Measurements from ENCODE around the gene CDKN3. TPM values are rescaled to one million over a fixed set of nuclear protein-coding genes. Genes with fewer than 3 reads are reported as not detected.

The CDKN3 gene
- 10 to 100 TPM; 15.8 to 45.0 (median 28.1) TPM for polyA plus RNA-seq (ENCODE audit: insufficient read depth in 1 of 5, insufficient read length in 5 of 5, low replicate concordance in 1 of 5)
- long read RNA-seq, donor 1, transcript CDKN3-202 (8 exons, 893 nt), result major isoform, 11 of 11 reads
- long read RNA-seq, donor 1, partial matches to known transcripts, result 0 of 11 reads
- long read RNA-seq, donor 1, other reads (novel, unspliced or antisense), result 0 of 11 reads
- long read RNA-seq, donor 2, transcript CDKN3-202 (8 exons, 893 nt), result major isoform, 14 of 14 reads
- long read RNA-seq, donor 2, partial matches to known transcripts, result 0 of 14 reads
- long read RNA-seq, donor 2, other reads (novel, unspliced or antisense), result 0 of 14 reads
- long read RNA-seq, donor 3, transcript CDKN3-202 (8 exons, 893 nt), result major isoform, 8 of 8 reads
- long read RNA-seq, donor 3, partial matches to known transcripts, result 0 of 8 reads
- long read RNA-seq, donor 3, other reads (novel, unspliced or antisense), result 0 of 8 reads
- long read RNA-seq, donor 4, transcript CDKN3-202 (8 exons, 893 nt), result major isoform, 5 of 161 reads
- long read RNA-seq, donor 4, partial matches to known transcripts, result 26 of 161 reads
- long read RNA-seq, donor 4, other reads (novel, unspliced or antisense), result 130 of 161 reads
- long read RNA-seq, donor 5, transcript CDKN3-202 (8 exons, 893 nt), result major isoform, 12 of 33 reads
- long read RNA-seq, donor 5, partial matches to known transcripts, result 12 of 33 reads
- long read RNA-seq, donor 5, other reads (novel, unspliced or antisense), result 9 of 33 reads
- long read RNA-seq, donor 6, transcript CDKN3-202 (8 exons, 893 nt), result major isoform, 6 of 7 reads
- long read RNA-seq, donor 6, partial matches to known transcripts, result 0 of 7 reads
- long read RNA-seq, donor 6, other reads (novel, unspliced or antisense), result 0 of 7 reads
- long read RNA-seq, donor 7, transcript CDKN3-202 (8 exons, 893 nt), result major isoform, 10 of 10 reads
- long read RNA-seq, donor 7, partial matches to known transcripts, result 0 of 10 reads
- long read RNA-seq, donor 7, other reads (novel, unspliced or antisense), result 0 of 10 reads
- long read RNA-seq, donor 8, transcript CDKN3-202 (8 exons, 893 nt), result major isoform, 5 of 5 reads
- long read RNA-seq, donor 8, partial matches to known transcripts, result 0 of 5 reads
- long read RNA-seq, donor 8, other reads (novel, unspliced or antisense), result 0 of 5 reads

DNA sequence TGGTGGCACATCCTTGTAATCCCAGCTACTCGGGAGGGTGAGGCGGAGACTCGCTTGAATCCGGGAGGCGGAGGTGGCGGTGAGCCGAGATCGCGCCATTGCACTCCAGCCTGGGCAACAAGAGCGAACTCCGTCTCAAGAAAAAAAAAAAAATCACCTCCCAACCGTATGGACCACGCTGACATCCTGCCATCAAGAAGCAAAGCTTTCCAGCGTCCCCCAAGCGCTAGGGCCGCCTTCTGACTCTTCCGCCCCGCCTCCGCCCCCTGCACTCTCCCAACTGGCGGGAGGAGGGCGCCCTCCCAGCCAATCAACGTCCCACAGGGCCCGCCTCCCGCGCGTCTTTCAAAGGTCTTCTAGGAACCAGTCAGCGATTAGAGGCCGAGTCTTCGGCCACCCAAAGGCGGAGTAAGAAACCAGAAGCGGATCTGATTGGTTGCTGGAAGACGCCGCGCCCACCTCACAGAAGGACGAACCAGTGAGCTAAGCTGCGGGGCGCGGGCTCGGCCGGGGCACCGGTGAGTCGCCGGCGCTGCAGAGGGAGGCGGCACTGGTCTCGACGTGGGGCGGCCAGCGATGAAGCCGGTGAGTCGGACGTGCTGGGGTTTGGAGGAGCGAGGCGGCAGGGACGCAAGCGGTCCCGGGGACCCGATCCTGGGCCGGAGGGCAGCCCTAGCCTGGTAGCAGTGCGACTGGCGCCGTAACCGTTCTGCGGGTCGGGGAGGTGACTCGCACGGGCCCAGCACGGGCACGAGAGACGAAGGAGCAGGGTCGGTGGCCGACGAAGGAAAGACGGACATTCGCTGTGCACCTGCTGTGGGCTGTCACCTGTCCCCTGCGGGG is at the start of gene CDKN3:
Gene CDKN3, plus strand, starts transcription at position 515 of the 843 bp plus-strand sequence. Its CDS starts 62 bp downstream, at position 577.
- DNase-seq, result peak; percentile 96 to 98

DNA sequence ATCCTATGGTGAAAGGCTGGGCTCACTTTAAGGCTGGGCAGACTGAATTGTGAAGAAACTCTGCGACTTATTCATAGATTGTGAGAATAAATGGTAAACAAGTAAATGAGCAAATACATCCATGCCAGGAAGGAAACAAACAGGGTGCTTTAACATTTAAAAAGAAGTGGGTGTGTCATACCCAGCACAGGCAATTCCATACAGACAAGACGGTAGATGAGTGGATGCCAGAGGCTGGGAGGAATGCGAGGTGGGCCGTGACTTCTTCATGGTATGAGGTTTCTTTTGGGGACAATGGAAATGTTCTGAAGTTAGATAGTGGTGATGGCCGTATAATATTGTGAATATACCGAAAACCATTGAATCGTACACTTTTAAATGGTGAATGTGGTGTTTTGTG is 49.8 kb upstream of the CDKN3 start:
- DNase-seq, result no peak

DNA sequence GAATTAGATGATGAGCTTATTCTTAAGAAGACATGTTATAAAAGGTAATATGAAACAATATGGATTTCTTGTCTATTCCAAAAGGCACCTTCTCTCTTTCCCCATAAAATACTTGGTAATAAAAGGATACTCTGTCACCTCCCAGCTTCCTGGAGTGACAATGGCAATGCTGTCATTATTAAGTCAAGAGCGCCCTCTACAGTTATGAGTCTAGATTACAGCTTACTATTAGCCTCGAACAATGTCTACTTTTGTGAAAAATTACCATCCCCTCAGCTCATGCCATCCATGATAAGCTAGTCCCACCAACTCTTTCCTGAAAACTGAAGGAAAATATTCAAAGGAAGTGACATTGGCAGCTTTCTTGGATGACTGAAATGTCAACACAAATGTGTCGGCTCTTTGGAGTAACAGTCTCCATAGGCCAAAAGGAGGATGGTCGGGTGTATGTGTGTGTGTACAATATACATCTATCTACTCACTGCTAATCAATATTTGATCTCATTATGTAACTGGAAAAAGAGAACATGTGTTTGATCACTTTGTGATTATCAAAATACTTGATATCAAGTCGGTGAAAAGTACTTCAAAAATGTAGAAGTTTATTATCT is 48.7 kb upstream of the CDKN3 start:
- peak in 1 of 2 donors; percentile 55 for DNase-seq

GRCh38 chr14:54348923-54349620 is 47.7 kb upstream of the CDKN3 start:
- no peak for DNase-seq

GRCh38 chr14:54349713-54350112 is 47.1 kb upstream of the CDKN3 start:
- DNase-seq, result no peak

DNA sequence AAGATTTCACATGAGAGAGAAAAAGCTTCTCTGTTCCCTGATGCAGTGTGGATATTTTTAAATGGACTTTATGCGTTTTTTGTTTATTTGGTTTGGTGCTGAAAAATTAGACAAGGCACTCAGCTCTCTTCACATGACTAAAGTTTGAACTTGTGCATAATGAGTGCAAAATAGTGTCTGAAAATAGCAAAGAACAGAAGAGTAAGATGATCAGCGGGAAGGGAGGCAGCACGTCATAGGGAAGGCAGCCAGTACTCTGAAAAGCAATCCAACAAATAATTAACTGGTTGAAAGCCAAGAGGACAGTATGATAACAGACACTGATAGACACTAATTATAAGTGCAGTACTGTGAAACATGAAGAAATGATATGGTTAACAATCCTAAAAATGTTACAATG is 46.6 kb upstream of the CDKN3 start:
- peak; percentile 58 to 71 for DNase-seq

DNA sequence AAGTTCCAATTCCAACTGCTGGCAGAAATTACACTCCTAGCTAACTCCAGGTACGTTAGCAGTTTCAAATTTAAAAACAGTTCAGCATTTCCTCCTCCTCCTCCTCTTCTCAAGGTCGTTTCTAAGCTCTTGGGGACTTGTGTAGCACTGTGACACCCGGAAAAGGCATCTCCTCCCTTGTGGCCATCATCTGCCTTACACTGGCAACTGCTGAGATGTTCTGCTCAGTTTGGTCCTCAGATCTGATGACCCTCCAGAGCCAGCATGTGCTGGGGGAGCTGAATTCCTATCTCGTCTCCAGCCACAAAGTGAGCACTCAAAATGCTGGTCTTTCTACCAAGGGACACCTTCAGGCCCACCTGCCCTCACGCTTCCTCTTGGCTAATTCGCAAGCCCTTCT is 43.5 kb upstream of the CDKN3 start:
- no peak for DNase-seq

GRCh38 chr14:54353694-54354093 is 43.1 kb upstream of the CDKN3 start:
- no peak for DNase-seq

GRCh38 chr14:54354096-54354495 is 42.7 kb upstream of the CDKN3 start:
- DNase-seq, result no peak

- no peak for DNase-seq
These were observed 41.7 kb upstream of the CDKN3 start for GRCh38 chr14:54354968-54355641.

GRCh38 chr14:54355698-54356097 is 41.1 kb upstream of the CDKN3 start:
- DNase-seq, result no peak

GRCh38 chr14:54356172-54356571 is 40.6 kb upstream of the CDKN3 start:
- no peak for DNase-seq

DNA sequence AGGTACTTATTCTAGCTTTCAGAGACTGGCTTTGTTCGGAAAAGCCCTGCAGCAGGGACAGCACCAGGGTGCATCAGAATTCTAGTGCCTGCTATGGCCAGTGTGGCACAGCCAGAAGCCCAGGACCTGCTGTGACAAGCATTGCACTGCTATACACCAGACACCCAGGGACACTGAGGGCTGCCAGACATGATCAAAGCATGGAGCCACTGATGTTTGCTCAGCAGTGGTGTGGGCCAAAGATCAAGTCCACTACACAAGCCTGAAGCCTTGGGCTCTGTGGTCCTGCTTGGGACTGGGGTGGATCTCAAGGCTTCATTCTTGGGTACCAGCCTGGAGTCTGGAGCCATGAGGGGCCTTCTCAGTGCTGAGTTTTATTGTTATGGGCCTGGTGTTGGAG is 36.1 kb upstream of the CDKN3 start:
- no peak for DNase-seq

DNA sequence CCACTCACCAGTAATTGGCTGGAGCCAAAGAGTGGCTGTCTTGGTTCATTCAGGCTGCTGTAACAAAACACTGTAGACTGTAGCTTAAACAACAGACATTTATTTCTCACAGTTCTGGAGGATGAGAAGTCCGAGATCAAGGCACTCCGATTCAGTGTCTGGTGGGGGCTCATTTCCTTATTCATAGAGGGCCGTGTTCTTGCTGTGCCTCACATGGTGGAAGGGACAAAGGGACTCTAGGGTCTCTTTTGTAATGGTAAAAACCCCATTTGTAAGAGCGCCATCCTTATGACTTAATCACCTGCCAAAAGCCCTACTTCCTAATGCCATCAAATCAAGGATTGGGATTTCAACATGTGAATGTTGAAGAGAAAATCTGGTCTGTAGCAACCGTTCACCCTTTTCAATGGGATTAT is 34.7 kb upstream of the CDKN3 start:
- no peak for DNase-seq

- DNase-seq, result no peak
These were observed 33.9 kb upstream of the CDKN3 start for GRCh38 chr14:54362759-54363437.

GRCh38 chr14:54364555-54365415 is 32.0 kb upstream of the CDKN3 start:
- DNase-seq, result no peak
